Neural progenitor cell (in vitro differentiated cells): ENCODE results near the gene HSP90AB1. TPM values are rescaled to one million over a fixed set of nuclear protein-coding genes. Genes with fewer than 3 reads are reported as not detected.

ENCODE experiments used
- DNase-seq: peaks from one replicate; pipeline ENCODE4 v3.0.0-alpha.2; 2016; ENCODE audit warnings: low spot score
- H2AFZ ChIP-seq: fragments of 200-600 bp; sonication (generic); replicated peaks from 2 replicates; pipeline ENCODE4 v1.6.1; 2016; ENCODE audit warnings: antibody characterized with exemption
- H3F3A ChIP-seq: fragments of 200-600 bp; sonication (generic); 2 replicates; pipeline ENCODE4 v1.6.1; 2016; ENCODE audit warnings: antibody characterized with exemption, low read depth
- H3K27ac ChIP-seq: fragments of 200-600 bp; sonication (generic); 2 replicates; pipeline ENCODE4 v1.5.1; 2016; ENCODE audit warnings: mild to moderate bottlenecking
- H3K27me3 ChIP-seq: fragments of 200-600 bp; sonication (generic); 2 replicates; pipeline ENCODE4 v1.6.1; 2016; ENCODE audit warnings: mild to moderate bottlenecking, moderate library complexity
- H3K36me3 ChIP-seq: fragments of 200-600 bp; sonication (generic); 2 replicates; pipeline ENCODE4 v1.5.1; 2016
- H3K4me1 ChIP-seq: fragments of 200-600 bp; sonication (generic); 2 replicates; pipeline ENCODE4 v1.6.1; 2016; ENCODE audit warnings: mixed run types
- H3K4me2 ChIP-seq: fragments of 200-600 bp; sonication (generic); 2 replicates; pipeline ENCODE4 v1.6.1; 2016
- H3K4me3 ChIP-seq: fragments of 200-600 bp; sonication (generic); 2 replicates; pipeline ENCODE4 v1.5.1; 2016
- H3K79me2 ChIP-seq: fragments of 200-600 bp; sonication (generic); 2 replicates; pipeline ENCODE4 v1.6.1; 2016; ENCODE audit warnings: low read depth
- H3K9ac ChIP-seq: fragments of 200-600 bp; sonication (generic); 2 replicates; pipeline ENCODE4 v1.6.1; 2016
- H3K9me3 ChIP-seq: fragments of 200-600 bp; sonication (generic); 2 replicates; pipeline ENCODE4 v1.5.1; 2016; ENCODE audit warnings: low read depth
- H4K20me1 ChIP-seq: fragments of 200-600 bp; sonication (generic); 2 replicates; pipeline ENCODE4 v1.6.1; 2016; ENCODE audit warnings: low read depth
- H3K27ac Mint-ChIP-seq: 3 replicates; pipeline ENCODE4 v1.8.0; 2021; ENCODE audit warnings: mixed read lengths
- H3K27me3 Mint-ChIP-seq: 2 replicates; pipeline ENCODE4 v1.8.0; 2022; ENCODE audit warnings: low read depth, mild to moderate bottlenecking, inconsistent platforms, moderate library complexity, mixed read lengths; ENCODE audit not compliant: insufficient read depth
- H3K36me3 Mint-ChIP-seq: 3 replicates; pipeline ENCODE4 v1.8.0; 2021; ENCODE audit warnings: mixed read lengths
- H3K4me1 Mint-ChIP-seq: 3 replicates; pipeline ENCODE4 v1.8.0; 2021; ENCODE audit warnings: mixed read lengths
- H3K4me3 Mint-ChIP-seq: 3 replicates; pipeline ENCODE4 v1.8.0; 2021; ENCODE audit warnings: mild to moderate bottlenecking, moderate library complexity, mixed read lengths
- H3K9me3 Mint-ChIP-seq: 3 replicates; pipeline ENCODE4 v1.8.0; 2020; ENCODE audit warnings: mixed read lengths
- EZH2 ChIP-seq: fragments of 200-600 bp; sonication (generic); IDR thresholded peaks from 2 replicates; pipeline ENCODE4 v1.6.1; 2017; ENCODE audit warnings: antibody characterized with exemption, mild to moderate bottlenecking, moderate library complexity
- EZH2phosphoT487 ChIP-seq: fragments of 200-600 bp; sonication (generic); IDR thresholded peaks from 2 replicates; pipeline ENCODE4 v1.6.1; 2017; ENCODE audit warnings: antibody characterized with exemption
- total RNA-seq: library from RNA; depleted of rRNA; stranded (reverse); fragments of >200 nt; gene quantifications from 2 replicates; pipeline ENCODE4 v1.2.3, GENCODE V29; 2015; ENCODE audit warnings: low replicate concordance
- TF ChIP-seq, protein P1 (sequence below): fragments of 200-600 bp; sonication (generic); IDR thresholded peaks from 2 replicates; pipeline ENCODE4 v1.5.1; 2017; ENCODE audit warnings: antibody characterized with exemption, mild to moderate bottlenecking

The HSP90AB1 gene
- total RNA-seq, 1 donor from 2014 or later, result 2,068 TPM

DNA sequence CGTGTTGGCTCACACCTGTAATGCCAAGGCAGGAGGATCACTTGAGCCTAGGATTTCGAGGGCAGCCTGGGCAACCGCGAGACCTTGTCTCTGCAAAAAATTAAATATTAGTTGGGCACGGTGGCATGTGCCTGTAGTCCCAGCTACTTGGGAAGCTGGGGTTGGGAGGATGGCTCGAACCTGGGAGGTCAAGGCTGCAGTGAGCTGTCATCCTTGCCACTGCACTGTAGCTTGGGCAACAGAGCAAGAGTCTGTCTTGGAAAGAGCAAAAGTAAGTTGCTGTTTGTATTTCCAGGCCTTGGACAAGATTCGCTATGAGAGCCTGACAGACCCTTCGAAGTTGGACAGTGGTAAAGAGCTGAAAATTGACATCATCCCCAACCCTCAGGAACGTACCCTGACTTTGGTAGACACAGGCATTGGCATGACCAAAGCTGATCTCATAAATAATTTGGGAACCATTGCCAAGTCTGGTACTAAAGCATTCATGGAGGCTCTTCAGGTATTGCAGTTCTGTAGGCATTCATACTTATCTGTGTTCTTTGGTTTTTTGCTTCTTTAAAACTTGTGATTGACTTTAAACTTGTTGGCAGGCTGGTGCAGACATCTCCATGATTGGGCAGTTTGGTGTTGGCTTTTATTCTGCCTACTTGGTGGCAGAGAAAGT is 2.3 kb downstream of the HSP90AB1 start:
- H3K36me3 Mint-ChIP-seq, result peaks cover 49% of the 10 kb centered on the region

DNA sequence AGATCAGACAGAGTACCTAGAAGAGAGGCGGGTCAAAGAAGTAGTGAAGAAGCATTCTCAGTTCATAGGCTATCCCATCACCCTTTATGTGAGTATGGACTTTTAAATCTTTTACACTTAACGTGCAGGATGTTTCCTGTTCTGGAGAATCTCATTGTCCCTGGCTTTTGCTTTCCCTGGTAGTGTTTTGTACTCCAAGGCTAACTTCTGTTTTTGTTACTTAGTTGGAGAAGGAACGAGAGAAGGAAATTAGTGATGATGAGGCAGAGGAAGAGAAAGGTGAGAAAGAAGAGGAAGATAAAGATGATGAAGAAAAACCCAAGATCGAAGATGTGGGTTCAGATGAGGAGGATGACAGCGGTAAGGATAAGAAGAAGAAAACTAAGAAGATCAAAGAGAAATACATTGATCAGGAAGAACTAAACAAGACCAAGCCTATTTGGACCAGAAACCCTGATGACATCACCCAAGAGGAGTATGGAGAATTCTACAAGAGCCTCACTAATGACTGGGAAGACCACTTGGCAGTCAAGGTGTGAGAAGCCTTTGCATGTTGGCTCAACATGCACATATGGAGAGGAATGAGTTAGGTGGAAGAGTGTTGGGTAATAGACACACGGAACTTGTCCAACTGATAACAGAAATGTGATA is 3.3 kb downstream of the HSP90AB1 start:
- DNase-seq, result no peak
- Histone ChIP-seq H3K36me3 (peaks cover 35% of the 10 kb centered on the region), H3K79me2 (peaks cover 81% of the 10 kb centered on the region), H3K4me2 (no peak overlapping the region), H3K27me3 (no peaks in the 10 kb centered on the region), H4K20me1 (peaks cover 82% of the 10 kb centered on the region), H3K4me1 (peaks cover 26% of the 10 kb centered on the region), H3K9me3 (no peaks in the 10 kb centered on the region), H3K4me3 (no peak overlapping the region), H2AFZ (no peak overlapping the region), H3F3A (peaks cover 84% of the 10 kb centered on the region), H3K9ac (no peak overlapping the region), H3K27ac (no peak overlapping the region)
- H3K36me3 Mint-ChIP-seq, result peaks cover 54% of the 10 kb centered on the region
- no peak overlapping the region for H3K4me3 Mint-ChIP-seq
- H3K27ac Mint-ChIP-seq, result no peak overlapping the region
- H3K4me1 Mint-ChIP-seq, result peaks cover 39% of the 10 kb centered on the region
- H3K9me3 Mint-ChIP-seq, result no peaks in the 10 kb centered on the region
- TF ChIP-seq EZH2phosphoT487 (no peak), EZH2 (no peak)
- TF ChIP-seq, protein P1, sequence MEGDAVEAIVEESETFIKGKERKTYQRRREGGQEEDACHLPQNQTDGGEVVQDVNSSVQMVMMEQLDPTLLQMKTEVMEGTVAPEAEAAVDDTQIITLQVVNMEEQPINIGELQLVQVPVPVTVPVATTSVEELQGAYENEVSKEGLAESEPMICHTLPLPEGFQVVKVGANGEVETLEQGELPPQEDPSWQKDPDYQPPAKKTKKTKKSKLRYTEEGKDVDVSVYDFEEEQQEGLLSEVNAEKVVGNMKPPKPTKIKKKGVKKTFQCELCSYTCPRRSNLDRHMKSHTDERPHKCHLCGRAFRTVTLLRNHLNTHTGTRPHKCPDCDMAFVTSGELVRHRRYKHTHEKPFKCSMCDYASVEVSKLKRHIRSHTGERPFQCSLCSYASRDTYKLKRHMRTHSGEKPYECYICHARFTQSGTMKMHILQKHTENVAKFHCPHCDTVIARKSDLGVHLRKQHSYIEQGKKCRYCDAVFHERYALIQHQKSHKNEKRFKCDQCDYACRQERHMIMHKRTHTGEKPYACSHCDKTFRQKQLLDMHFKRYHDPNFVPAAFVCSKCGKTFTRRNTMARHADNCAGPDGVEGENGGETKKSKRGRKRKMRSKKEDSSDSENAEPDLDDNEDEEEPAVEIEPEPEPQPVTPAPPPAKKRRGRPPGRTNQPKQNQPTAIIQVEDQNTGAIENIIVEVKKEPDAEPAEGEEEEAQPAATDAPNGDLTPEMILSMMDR, result no peak
- peaks cover 29% of the 10 kb centered on the region for H3K27me3 Mint-ChIP-seq

More for the DNA sequence above, 2.3 kb downstream of the HSP90AB1 start:
- H3K27me3 ChIP-seq, result no peaks in the 10 kb centered on the region
- peaks cover 80% of the 10 kb centered on the region for H3F3A ChIP-seq
- no peak for TF ChIP-seq EZH2
- no peak for TF ChIP-seq EZH2phosphoT487
- TF ChIP-seq, protein P1, result no peak
- Mint-ChIP-seq H3K4me1 (peaks cover 36% of the 10 kb centered on the region), H3K9me3 (no peaks in the 10 kb centered on the region), H3K4me3 (peak overlapping the region; percentile 99), H3K27ac (peak overlapping the region; percentile 11), H3K27me3 (peaks cover 25% of the 10 kb centered on the region)
- peaks cover 31% of the 10 kb centered on the region for H3K4me1 ChIP-seq
- H3K9me3 ChIP-seq, result no peaks in the 10 kb centered on the region
- peak overlapping the region; percentile 35 for H3K27ac ChIP-seq
- DNase-seq, result no peak
- H2AFZ ChIP-seq, result no peak overlapping the region
- peaks cover 75% of the 10 kb centered on the region for H3K79me2 ChIP-seq
- H3K4me2 ChIP-seq, result peak overlapping the region; percentile 81
- H3K36me3 ChIP-seq, result peaks cover 35% of the 10 kb centered on the region
- H4K20me1 ChIP-seq, result peaks cover 73% of the 10 kb centered on the region
- H3K9ac ChIP-seq, result no peak overlapping the region
- peak overlapping the region; percentile 95 for H3K4me3 ChIP-seq

DNA sequence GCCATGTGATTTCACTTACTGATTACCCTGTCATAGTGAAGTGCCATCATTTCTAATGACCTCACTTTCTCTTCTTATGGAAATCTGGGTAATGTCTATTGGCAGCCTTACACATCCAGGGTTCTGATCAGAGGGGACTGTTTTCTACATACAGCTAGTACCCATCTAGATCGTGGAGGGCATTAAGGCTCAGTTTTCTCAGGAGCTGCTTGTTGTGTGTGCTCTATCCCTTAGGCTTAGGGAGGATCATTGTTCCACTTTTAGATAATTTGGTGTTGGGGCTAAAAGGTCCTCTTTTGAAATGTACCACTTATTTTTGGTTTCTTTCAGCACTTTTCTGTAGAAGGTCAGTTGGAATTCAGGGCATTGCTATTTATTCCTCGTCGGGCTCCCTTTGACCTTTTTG is 3.8 kb downstream of the HSP90AB1 start:
- no peak for DNase-seq
- H3K4me1 ChIP-seq, result peaks cover 21% of the 10 kb centered on the region
- no peaks in the 10 kb centered on the region for H3K9me3 Mint-ChIP-seq
- H4K20me1 ChIP-seq, result peaks cover 88% of the 10 kb centered on the region
- H3K27me3 Mint-ChIP-seq, result peaks cover 29% of the 10 kb centered on the region
- no peak overlapping the region for H3K4me2 ChIP-seq
- H3K27me3 ChIP-seq, result no peaks in the 10 kb centered on the region
- H3K4me1 Mint-ChIP-seq, result peaks cover 39% of the 10 kb centered on the region
- peaks cover 86% of the 10 kb centered on the region for H3K79me2 ChIP-seq
- H3F3A ChIP-seq, result peaks cover 84% of the 10 kb centered on the region
- H2AFZ ChIP-seq, result no peak overlapping the region
- no peak overlapping the region for H3K9ac ChIP-seq
- H3K36me3 Mint-ChIP-seq, result peaks cover 55% of the 10 kb centered on the region
- H3K9me3 ChIP-seq, result no peaks in the 10 kb centered on the region
- peaks cover 35% of the 10 kb centered on the region for H3K36me3 ChIP-seq
- no peak overlapping the region for H3K4me3 Mint-ChIP-seq
- no peak for TF ChIP-seq EZH2phosphoT487
- H3K4me3 ChIP-seq, result no peak overlapping the region
- peak overlapping the region; percentile 28 for H3K27ac ChIP-seq
- H3K27ac Mint-ChIP-seq, result no peak overlapping the region
